Activated CD8-positive, alpha-beta memory T cell treated with anti-CD3 and anti-CD28 coated beads for 24 hours (primary cell): ENCODE data around the gene DPP10.
"Not testable (repeated sequence)": the region's sequence is repeated elsewhere in the genome, so short reads cannot be mapped to it uniquely, and the experiment has no call there.

Source experiments
- DNase-seq: peaks from one replicate; pipeline ENCODE4 v3.0.0-alpha.2; 2020

The DPP10 gene

DNA sequence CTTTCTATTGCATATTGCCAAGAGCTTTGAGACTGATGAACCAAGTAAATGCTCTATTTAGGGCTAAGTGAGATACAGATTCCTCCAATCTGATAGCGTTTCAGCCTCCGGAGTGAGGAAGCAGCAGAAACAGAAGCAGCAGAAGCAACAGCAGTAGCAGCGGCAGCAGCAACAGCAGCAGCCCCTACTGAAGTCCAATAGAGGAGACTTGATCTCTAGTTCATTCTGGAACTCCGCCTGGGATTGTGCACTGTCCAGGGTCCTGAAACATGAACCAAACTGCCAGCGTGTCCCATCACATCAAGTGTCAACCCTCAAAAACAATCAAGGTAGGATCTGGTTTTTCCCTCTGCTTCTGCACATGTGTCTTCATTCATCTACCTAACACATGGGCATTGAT, at the start of gene DPP10:
Gene DPP10 (plus strand): TSS at position 132 of the 400 bp plus-strand sequence.
- no peak for DNase-seq

- DNase-seq, result no peak
Observed at GRCh38 chr2:114400890-114401289, 41.6 kb upstream of the DPP10 start.

GRCh38 chr2:114405247-114406116, 37.0 kb upstream of the DPP10 start:
- DNase-seq, result no peak

- no peak for DNase-seq
Observed at GRCh38 chr2:114406347-114406746, 36.1 kb upstream of the DPP10 start.

DNA sequence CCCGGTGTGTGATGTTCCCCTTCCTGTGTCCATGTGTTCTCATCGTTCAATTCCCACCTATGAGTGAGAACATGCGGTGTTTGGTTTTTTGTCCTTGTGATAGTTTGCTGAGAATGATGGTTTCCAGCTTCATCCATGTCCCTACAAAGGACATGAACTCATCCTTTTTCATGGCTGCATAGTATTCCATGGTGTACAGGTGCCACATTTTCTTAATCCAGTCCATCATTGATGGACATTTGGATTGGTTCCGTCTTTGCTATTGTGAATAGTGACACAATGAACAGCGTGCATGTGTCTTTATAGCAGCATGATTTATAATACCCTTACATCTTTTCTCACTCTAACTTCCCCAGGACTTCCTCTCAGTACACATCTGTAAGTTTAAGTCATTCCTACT, 35.1 kb upstream of the DPP10 start:
- DNase-seq, result not testable (repeated sequence)

GRCh38 chr2:114421781-114422180, 20.7 kb upstream of the DPP10 start:
- DNase-seq, result no peak

GRCh38 chr2:114424699-114425098, 17.7 kb upstream of the DPP10 start:
- DNase-seq, result no peak

DNA sequence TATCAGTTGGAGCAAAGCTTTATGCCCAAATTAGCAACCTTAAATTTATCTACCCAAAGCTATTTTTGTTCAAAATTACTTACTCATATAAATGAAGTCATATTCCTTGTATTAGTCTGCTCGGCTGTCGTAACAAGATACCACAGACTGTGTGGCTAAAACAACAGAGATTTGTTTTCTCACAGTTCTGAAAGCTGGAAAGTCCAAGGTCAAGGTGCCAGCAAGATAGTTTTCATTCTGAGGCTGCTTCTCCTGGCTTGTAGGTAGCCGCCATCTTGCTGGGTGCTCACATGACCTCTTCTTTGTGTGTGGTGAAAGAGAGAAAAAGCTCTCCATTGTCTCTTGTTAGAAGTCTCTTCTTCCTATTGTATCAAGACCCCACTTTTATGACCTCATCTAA, 15.7 kb upstream of the DPP10 start:
- DNase-seq, result no peak

DNA sequence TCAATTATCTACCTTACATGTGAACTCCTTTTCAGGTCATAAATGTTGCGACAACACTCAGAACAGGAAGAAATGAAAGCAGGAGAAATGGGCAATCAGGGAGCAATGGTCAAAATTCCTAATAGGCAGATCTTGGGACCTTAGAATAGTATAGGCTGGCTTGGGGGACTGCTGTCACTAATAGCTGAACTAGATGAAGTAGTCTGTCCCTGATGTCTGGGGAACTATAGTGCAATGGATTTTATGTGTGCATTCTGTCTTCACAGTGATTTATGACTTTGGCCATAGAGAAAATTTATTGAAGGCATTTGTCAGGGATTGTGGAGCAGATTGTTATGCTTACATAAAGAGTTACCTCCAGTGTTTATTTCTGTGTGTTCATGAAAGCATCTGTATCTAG, 6.1 kb upstream of the DPP10 start:
- DNase-seq, result no peak

DNA sequence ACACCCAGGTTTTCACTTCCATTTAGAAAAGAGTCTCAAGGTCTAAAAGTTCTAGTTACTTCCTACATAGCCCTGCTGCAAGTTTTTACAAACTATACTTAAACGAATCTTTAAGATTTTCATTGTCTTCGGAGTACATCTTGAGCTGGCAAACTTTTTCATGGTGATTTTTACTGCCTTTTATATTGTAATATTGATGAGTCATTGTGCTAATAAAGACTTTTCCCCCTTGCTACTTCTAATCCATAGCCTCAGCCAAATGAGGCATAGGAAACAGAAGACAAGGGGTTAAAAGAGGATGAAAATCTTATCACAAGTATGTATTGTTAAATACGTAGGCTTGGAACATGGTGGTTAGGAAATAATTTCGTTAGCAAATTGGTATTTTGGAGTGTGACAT, 4.1 kb downstream of the DPP10 start:
- no peak for DNase-seq

DNA sequence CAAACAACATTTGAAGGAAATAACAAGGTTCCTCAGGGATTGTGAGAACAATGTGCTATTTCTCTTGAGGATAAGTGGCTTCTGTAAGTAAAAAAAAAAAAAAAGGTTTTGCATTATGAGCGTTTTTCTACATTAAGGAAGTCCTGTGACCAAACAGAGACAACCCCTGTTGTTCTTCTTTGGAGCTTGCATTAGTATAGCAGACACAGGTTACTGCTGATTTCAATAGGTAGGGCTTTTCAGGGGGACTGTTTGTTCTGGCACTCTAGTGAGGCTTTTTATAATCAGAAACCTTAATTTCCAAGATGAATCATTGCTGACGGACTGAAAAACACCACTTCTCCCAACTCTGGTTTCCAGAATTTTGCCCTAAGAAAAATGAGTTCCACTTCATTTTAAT, 8.2 kb downstream of the DPP10 start:
- no peak for DNase-seq

GRCh38 chr2:114456566-114456965, 14.1 kb downstream of the DPP10 start:
- no peak for DNase-seq

GRCh38 chr2:114457956-114458355, 15.5 kb downstream of the DPP10 start:
- no peak for DNase-seq

DNA sequence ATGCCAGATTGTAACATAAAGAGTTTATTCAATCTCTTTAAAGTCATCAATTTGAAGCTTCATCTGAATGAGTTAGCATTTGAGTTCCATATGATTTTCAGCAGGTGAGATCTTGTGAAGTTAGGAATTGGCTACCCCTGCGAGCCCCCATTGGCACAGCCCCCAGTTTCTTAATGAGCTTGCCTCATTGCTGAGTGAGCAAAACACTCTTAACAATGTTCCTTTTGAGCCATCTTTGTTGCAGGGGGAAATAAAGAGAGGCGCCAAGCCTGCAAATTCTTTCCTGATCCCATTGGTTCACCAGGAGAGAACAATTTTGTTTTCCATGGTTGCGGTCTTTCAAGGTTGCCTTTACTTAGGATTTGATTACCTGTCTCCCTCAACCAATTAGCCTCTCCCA, 18.7 kb downstream of the DPP10 start:
- no peak for DNase-seq

DNA sequence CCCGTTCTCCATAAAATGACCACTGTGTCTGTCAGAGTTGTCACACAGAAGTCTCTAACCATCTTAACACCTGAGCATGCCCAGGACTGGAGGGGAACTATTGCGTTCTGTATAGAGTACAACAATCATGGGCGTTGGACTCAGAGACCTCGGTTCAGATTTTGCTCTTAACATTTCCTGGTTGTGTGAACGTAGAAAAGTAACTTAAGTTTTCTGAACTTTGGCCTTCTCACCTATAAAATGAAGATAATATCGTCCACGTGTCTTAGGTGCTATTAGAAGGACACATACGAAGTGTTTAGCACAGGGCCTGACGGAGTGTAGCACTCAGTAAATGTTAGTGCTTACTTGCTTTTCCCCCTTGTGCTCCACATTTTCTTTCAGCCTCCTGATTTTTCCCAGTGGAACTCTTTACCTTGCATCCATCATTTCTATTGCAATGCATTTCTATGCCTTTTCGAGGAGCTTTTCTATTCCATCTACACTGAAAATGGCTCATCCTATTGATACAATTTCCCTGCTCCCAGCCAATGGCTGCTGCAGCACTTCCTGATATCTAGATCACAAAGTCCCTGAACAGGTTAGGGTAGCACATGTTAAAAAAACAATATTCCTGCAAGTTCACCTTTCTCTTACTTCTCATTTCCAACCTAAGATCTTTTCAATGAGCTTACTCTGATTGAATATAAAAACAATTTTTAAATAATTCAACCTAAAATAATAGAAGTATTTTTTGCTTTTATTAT, 22.7 kb downstream of the DPP10 start:
- no peak for DNase-seq

- DNase-seq, result no peak
Observed at GRCh38 chr2:114468343-114468742, 25.9 kb downstream of the DPP10 start.

DNA sequence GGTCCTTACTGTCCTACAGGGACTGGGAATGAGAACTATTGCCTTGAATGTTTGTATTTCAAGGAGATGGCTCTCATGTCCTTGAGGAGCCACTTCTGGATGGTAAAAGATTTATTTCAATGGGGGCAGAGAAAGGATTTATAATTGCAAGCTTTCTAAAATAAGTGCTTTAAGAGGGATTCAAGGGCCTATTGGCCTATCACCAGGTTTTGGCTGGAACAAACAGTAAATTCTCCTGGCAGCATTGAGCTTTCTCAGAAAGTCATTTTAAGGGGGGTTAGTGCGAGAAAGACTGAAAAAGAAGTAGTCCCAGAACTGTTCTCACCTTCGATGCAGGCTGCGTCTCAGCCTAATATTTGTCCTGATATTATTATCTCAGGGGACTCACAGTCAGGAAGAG, 29.8 kb downstream of the DPP10 start:
- no peak for DNase-seq

- DNase-seq, result no peak
Observed at GRCh38 chr2:114472726-114473125, 30.3 kb downstream of the DPP10 start.

DNA sequence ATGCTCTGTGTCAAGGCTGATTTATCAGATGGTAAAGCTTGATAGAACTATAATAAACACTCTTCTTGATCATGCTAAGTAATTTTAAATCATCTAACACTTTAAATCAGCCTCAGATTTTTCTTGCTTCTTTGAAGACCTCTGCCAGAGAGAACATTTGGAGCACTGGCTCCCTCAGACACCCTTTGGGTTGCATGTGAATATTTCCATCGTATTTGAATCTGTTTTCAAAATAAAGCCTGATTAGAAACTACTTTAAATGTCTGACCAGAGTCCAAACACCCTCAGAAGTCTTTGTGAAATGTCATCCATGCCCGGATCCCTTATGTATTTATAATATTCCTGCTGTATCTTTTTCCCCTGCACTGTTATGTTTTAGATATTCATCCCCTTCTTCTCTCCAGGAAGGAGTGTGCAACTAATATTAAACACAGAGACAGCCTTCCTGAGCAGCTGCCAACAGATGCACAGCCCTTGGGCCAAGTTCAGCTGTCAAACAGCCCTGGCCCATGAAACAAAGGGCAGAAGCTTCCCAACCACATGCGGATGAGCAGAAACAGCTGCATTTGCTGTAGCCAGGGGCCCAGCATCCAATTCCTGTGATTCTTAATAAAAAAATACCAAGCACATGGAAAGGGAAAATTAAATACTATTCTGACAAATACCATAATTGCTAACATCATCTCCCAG, 46.5 kb downstream of the DPP10 start:
- DNase-seq, result no peak

- DNase-seq, result no peak
Observed at GRCh38 chr2:114495046-114495445, 52.6 kb downstream of the DPP10 start.

DNA sequence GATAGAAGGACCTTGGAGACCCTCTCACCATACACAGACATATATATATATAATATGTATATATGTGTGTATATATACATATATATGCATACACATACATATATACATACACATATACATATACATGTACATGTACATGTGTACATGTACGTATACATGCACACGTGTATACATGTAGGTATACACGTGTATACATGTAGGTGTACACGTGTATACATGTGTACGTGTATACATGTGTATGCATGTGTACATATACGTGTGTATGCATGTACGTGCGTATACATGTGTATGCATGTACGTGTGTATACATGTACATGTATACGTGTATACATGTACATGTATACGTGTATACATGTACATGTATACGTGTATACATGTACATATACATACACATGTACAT, 54.5 kb downstream of the DPP10 start:
- DNase-seq, result no peak

DNA sequence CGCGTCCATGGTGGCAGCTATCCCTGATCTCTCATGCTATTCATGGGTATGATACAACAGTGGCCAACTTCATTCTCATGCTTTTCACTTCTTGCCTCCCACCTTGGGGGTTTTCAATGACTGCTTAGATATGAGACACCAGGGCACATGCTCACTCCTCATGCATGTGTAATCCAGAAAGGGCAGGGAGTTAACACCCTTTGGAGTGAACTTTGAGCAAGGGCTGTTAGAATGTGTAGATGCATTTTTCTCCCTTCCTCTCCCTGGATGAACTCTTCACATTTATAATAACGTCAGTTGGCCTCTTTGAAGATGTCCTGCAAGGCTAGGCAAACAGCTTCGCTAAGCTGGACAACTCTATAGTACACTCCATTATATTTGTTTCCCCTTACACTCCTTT, 56.7 kb downstream of the DPP10 start:
- no peak for DNase-seq

GRCh38 chr2:114507744-114508143, 65.3 kb downstream of the DPP10 start:
- no peak for DNase-seq

DNA sequence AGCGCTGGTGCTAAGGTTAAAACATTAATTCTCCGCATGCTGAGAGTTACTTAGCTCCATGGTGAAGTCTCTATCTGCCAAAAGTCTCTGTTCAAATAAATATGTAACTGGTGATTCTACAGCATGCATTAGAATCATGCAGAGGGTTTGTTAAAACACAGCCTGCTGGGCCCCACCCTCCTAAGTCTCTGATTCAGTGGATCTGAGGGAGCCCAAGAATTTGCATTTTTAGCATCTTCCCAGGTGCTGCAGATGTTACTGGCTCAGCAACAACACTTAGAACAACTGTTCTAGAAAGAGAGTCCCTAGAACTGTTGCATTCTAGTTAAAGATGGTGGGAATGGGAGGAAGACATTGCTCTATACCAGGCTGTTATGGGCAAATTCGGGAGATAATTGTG, 73.4 kb downstream of the DPP10 start:
- no peak for DNase-seq
